HG03457 (cell line): ENCODE measurements around the gene FRY.

Source experiments
- ATAC-seq: cut with Tn5 transposase; IDR thresholded peaks from one replicate; pipeline ENCODE4 v1.9.1; 2021; ENCODE audit warnings: moderate number of reproducible peaks; ENCODE audit not compliant: unreplicated experiment

Gene FRY

DNA sequence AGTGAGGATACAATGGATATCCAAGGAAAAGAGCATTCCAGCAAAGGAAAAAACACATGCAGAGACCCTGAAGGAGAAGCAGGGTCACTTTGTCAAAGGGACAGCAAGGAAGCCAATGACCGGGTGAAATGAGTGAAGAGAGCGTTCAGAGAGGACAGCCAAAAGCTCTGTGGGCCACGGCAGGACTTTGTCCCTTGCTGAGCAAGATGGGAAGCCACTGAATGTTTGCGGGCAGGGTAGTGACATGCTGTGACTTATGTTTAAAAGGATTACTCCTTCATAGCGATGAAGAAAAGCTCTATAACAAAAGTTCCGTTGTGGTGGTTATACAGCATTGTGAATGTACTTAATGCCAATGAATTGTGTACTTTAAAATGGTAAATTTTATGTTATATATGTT, 267.1 kb downstream of the FRY start:
- no peak for ATAC-seq

- no peak for ATAC-seq
Observed at GRCh38 chr13:32299893-32300292, 268.3 kb downstream of the FRY start.

- no peak for ATAC-seq
Observed at GRCh38 chr13:32300406-32300805, 268.8 kb downstream of the FRY start.

DNA sequence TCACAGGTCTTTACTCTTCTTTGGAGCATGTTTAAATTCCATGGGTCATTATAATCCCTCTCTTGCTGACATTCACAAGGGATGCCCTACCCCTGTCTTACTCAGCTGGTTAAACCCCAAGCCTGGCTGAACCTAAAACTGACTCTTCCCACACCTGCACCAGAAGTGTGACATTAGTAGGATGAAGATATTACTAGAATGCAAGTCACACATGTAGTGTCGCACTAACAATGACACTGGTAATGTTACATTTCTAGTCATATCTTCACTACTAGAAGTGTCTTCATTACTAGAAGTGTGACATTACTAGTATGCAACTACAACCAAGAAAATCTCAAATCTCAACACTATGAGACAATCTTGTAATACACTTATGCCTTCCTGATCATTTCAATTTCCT, 269.3 kb downstream of the FRY start:
- ATAC-seq: no peak

DNA sequence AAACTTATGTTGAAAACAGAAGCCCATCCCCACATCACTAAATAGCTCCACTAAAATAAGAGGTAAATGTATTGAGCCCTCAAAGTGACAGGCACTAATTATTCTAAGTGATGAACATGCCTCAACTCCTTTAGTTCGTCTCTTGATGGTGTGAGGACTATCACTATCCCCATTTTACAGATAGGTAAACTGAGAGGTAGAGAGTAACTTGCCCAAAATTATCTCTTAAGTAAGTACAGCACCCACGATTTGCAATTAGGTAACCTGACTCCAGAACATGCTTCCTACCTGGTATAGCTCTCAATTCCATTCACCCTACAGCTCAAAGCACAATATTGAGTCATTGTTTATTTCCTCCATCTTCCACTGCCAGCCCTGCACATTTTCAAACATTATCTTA, 270.9 kb downstream of the FRY start:
- ATAC-seq: no peak

- ATAC-seq: no peak
Observed at GRCh38 chr13:32305646-32306045, 274.1 kb downstream of the FRY start.

DNA sequence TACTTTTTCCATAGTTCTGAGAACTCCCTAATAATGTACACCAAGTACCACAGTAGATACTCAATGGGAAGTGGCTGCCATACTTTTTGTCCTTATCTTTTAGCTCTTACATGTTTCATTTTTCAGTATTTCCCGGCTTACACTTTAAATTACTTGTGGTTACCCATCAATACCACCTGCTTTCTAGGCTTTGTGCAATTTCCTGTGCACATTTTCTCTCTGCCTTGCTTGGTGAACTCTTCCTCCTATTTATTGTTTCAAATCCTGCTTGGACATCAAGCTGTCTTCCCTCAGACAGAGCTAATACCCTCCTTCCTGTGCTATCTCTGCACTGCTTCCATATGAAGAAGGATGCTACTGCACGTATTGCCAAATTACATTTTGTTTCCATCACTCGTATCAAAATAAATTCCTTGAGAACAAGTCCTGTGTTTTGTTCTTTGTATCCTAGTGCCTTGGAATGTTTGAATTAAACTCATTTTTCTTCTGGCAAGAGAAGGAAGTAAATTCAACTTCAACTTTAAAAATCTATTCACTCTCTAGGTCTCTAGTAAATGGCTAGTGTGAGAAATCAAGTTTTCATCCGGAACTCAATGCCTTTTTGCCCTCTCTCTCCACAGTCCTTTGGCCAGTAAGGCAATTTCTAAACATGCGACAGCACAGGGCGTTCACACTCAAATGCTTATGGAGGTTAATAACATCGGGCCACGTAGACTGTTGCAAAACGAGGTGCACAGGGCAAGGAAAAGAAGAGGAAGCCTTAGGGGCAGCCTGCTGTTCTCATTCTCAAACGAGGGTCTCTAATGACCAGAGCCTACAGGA, 277.9 kb downstream of the FRY start:
- ATAC-seq: no peak

DNA sequence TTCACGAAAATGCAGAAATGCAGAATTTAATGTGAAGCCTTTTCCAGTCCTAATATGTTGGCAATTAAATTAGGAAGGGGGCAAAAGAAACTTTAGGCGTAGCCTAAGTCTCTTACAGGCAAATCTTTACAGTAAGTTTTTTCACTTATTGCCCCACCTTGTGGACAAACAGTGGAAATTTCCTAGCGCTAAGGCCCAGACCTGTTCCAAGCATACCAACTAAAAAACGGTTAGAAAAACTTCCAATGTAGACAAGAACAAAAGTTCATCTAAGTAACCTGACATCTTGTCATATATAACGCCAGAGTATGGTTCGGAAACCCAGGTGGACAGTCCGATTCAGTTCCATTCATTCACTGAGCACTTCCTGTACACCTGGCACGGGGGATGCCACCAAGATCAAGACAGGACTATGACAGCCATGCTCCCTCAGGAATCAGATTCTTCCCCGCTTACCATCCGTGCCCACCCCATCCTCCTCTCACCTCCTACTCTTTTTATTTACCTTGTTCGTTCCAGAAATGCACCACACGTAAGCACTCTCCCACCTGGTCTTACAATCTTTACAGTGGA, 278.6 kb downstream of the FRY start:
- ATAC-seq: no peak

- ATAC-seq: no peak
Observed at GRCh38 chr13:32311188-32311897, 279.8 kb downstream of the FRY start.

- ATAC-seq: peak; percentile 12
Observed at GRCh38 chr13:32314271-32315237, 283.0 kb downstream of the FRY start.

DNA sequence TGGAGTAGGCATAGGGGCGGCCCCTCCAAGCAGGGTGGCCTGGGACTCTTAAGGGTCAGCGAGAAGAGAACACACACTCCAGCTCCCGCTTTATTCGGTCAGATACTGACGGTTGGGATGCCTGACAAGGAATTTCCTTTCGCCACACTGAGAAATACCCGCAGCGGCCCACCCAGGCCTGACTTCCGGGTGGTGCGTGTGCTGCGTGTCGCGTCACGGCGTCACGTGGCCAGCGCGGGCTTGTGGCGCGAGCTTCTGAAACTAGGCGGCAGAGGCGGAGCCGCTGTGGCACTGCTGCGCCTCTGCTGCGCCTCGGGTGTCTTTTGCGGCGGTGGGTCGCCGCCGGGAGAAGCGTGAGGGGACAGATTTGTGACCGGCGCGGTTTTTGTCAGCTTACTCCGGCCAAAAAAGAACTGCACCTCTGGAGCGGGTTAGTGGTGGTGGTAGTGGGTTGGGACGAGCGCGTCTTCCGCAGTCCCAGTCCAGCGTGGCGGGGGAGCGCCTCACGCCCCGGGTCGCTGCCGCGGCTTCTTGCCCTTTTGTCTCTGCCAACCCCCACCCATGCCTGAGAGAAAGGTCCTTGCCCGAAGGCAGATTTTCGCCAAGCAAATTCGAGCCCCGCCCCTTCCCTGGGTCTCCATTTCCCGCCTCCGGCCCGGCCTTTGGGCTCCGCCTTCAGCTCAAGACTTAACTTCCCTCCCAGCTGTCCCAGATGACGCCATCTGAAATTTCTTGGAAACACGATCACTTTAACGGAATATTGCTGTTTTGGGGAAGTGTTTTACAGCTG, 283.9 kb downstream of the FRY start, which contains the start of the genes BRCA2 and ZAR1L:
Gene BRCA2 (plus strand): TSS at position 271 of the 790 bp plus-strand sequence. CDS start 953 bp downstream, outside the sequence.
Gene ZAR1L (minus strand): TSS at position 126 of the 790 bp plus-strand sequence. CDS start 3,438 bp downstream, outside the sequence.
- peak; percentile 88 for ATAC-seq

DNA sequence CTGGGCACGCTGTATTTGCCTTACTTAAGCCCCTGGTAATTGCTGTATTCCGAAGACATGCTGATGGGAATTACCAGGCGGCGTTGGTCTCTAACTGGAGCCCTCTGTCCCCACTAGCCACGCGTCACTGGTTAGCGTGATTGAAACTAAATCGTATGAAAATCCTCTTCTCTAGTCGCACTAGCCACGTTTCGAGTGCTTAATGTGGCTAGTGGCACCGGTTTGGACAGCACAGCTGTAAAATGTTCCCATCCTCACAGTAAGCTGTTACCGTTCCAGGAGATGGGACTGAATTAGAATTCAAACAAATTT, 284.4 kb downstream of the FRY start:
- peak; percentile 38 for ATAC-seq

DNA sequence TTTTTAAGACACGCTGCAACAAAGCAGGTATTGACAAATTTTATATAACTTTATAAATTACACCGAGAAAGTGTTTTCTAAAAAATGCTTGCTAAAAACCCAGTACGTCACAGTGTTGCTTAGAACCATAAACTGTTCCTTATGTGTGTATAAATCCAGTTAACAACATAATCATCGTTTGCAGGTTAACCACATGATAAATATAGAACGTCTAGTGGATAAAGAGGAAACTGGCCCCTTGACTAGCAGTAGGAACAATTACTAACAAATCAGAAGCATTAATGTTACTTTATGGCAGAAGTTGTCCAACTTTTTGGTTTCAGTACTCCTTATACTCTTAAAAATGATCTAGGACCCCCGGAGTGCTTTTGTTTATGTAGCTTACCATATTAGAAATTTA, 284.9 kb downstream of the FRY start:
- no peak for ATAC-seq

GRCh38 chr13:32317716-32318465, 286.3 kb downstream of the FRY start:
- ATAC-seq: no peak

- no peak for ATAC-seq
Observed at GRCh38 chr13:32320528-32320927, 289.0 kb downstream of the FRY start.

DNA sequence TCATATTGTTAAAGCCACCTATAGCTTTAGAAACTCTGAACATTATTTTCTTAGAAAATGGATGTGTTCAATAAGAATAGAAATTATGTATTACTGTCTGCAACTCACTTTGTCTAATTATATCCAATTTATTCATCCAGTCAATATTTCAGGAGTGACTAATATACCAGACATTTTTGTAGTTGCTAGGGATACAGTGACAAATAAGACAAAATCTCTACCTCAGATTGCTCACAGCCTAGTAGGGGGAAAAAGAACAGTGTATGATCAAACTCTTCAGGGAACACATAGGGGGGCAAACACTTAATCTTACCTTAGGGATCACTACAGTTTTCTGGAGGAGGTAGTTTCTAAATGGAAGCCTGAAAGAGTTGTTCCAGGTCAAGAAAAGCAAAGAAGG, 292.3 kb downstream of the FRY start:
- ATAC-seq: no peak

- ATAC-seq: no peak
Observed at GRCh38 chr13:32330441-32330840, 298.9 kb downstream of the FRY start.

DNA sequence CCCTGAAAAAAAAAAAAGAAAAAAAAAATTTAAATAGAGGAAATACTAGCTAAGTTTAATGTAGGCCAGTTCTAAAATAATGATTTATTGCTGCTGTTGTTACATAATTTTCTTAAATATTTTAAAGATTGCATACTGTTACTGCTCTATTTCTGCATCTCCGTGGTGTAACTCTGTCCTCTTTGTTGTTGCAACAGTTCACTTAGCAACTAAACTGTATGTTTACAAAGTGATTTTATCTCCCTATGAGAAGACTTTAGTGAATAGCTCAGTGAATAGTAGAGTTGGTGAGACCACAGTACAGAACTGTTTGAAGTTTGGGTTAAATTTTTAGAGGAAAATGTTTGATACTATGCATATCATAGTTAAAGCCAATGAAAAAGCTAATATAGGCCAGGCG, 303.1 kb downstream of the FRY start:
- ATAC-seq: no peak

GRCh38 chr13:32340914-32341313, 309.3 kb downstream of the FRY start:
- no peak for ATAC-seq
